GM10266 (cell line): ENCODE measurements around the gene OPCML.

Experiments used
- DNase-seq: peaks from one replicate; pipeline ENCODE4 v3.0.0; 2012; ENCODE audit errors: extremely low spot score
- CTCF ChIP-seq: IDR thresholded peaks from 2 replicates; pipeline ENCODE4 v1.5.1; 2012; ENCODE audit warnings: mild to moderate bottlenecking, low read depth; ENCODE audit not compliant: control insufficient read depth, insufficient read depth; ENCODE audit errors: missing control alignments

The OPCML gene

GRCh38 chr11:133243832-133244231 is 288.5 kb downstream of the OPCML start:
- no peak for DNase-seq
- no peak for TF ChIP-seq CTCF

GRCh38 chr11:133240908-133241655 is 291.2 kb downstream of the OPCML start:
- no peak for TF ChIP-seq CTCF
- no peak for DNase-seq

GRCh38 chr11:133239575-133239974 is 292.7 kb downstream of the OPCML start:
- no peak for TF ChIP-seq CTCF
- no peak for DNase-seq

GRCh38 chr11:133238495-133238894 is 293.8 kb downstream of the OPCML start:
- no peak for DNase-seq
- TF ChIP-seq CTCF: no peak

- no peak for TF ChIP-seq CTCF
Observed at GRCh38 chr11:133238027-133238426, 294.3 kb downstream of the OPCML start.

GRCh38 chr11:133235381-133235780 is 296.9 kb downstream of the OPCML start:
- TF ChIP-seq CTCF: no peak
- DNase-seq: no peak

More at GRCh38 chr11:133238027-133238426, 294.3 kb downstream of the OPCML start:
- DNase-seq: no peak

GRCh38 chr11:133234883-133235282 is 297.4 kb downstream of the OPCML start:
- no peak for TF ChIP-seq CTCF
- DNase-seq: no peak
